ENCODE results near the gene RFNG.

RFNG gene

GRCh38 chr17:82012640-82013295 lies 38.8 kb downstream of the RFNG start:
- DNase-seq = no peak

- no peak for DNase-seq
These were observed 39.4 kb downstream of the RFNG start for GRCh38 chr17:82012261-82012639.

GRCh38 chr17:82011617-82012187 lies 39.9 kb downstream of the RFNG start:
- no peak for DNase-seq

GRCh38 chr17:82010575-82011525 lies 40.8 kb downstream of the RFNG start:
- no peak for DNase-seq

GRCh38 chr17:82009413-82009812 lies 42.2 kb downstream of the RFNG start:
- no peak for DNase-seq

- no peak for DNase-seq
These were observed 42.6 kb downstream of the RFNG start for GRCh38 chr17:82008941-82009405.

GRCh38 chr17:82008258-82008940 lies 43.2 kb downstream of the RFNG start:
- DNase-seq = no peak

- DNase-seq = no peak
These were observed 43.9 kb downstream of the RFNG start for GRCh38 chr17:82007495-82008257.

- no peak for DNase-seq
These were observed 44.5 kb downstream of the RFNG start for GRCh38 chr17:82007228-82007494.

- DNase-seq = no peak
These were observed 45.0 kb downstream of the RFNG start for GRCh38 chr17:82006468-82007227.

- DNase-seq = no peak
These were observed 45.8 kb downstream of the RFNG start for GRCh38 chr17:82005701-82006348.

GRCh38 chr17:82004517-82005455 lies 46.8 kb downstream of the RFNG start:
- no peak for DNase-seq

GRCh38 chr17:82003411-82004381 lies 47.9 kb downstream of the RFNG start:
- DNase-seq = no peak

- no peak for DNase-seq
These were observed 50.0 kb downstream of the RFNG start for GRCh38 chr17:82001571-82002056.

GRCh38 chr17:82000803-82001570 lies 50.6 kb downstream of the RFNG start:
- DNase-seq = no peak

- no peak for DNase-seq
These were observed 51.4 kb downstream of the RFNG start for GRCh38 chr17:81999976-82000802.

- DNase-seq = no peak
These were observed 52.0 kb downstream of the RFNG start for GRCh38 chr17:81999587-81999975.

All from NCI-H2081 (cell line).